B cell (primary cell): ENCODE measurements around the gene SPN. TPM values are rescaled to one million over a fixed set of nuclear protein-coding genes. Genes with fewer than 3 reads are reported as not detected.

Experiments used
- ATAC-seq: fragments of 200-7000 bp; cut with Tn5 transposase; one replicate; pipeline ENCODE4 v1.10.0; 2021; ENCODE audit warnings: low read depth, mild to moderate bottlenecking, moderate number of reproducible peaks, moderate library complexity
- CTCF ChIA-PET: fragments of 350-600 bp; sonication (Branson Sonifier 250); formaldehyde crosslinking; loops from one replicate; lab custom pipeline; 2021; ENCODE audit warnings: antibody characterized with exemption, inconsistent platforms; lab: Charles Lee
- POLR2A ChIA-PET: fragments of 350-600 bp; sonication (Branson Sonifier 250); formaldehyde crosslinking; loops from one replicate; lab custom pipeline; 2021; ENCODE audit warnings: antibody characterized with exemption; lab: Charles Lee
- DNase-seq: peaks from one replicate; pipeline ENCODE4 v3.0.0; 2013
- H2AFZ ChIP-seq: 2 replicates; pipeline ENCODE4 v1.6.1; 2012; ENCODE audit warnings: mild to moderate bottlenecking, low read depth, low read length; ENCODE audit not compliant: insufficient read depth, poor library complexity, severe bottlenecking
- H3K27ac ChIP-seq, 2 donors: 1 replicate in 1 of 2; 2 replicates in 1 of 2; pipeline ENCODE4 v1.5.1; 2012 to 2013; ENCODE audit warnings: low read length in 2 of 2, mild to moderate bottlenecking in 2 of 2, moderate library complexity in 1 of 2
- H3K27me3 ChIP-seq, 4 experiments: fragments of 200-600 bp in 1 of 4; sonication (generic) in 1 of 4; replicated peaks in 1 of 4; 1 replicate in 2 of 4; 2 replicates in 2 of 4; pipeline versions ENCODE4 v1.6.1 to v1.7.0; 2013 to 2016; ENCODE audit warnings: low read length in 3 of 4, mild to moderate bottlenecking in 2 of 4, mixed read lengths in 1 of 4, moderate library complexity in 1 of 4; ENCODE audit not compliant: insufficient read depth in 4 of 4, control insufficient read depth in 3 of 4; ENCODE audit errors: control extremely low read depth in 1 of 4
- H3K36me3 ChIP-seq, 2 experiments: replicated peaks in 1 of 2; 1 replicate in 1 of 2; 2 replicates in 1 of 2; pipeline versions ENCODE4 v1.6.1 to v1.7.1; 2013; ENCODE audit warnings: low read length in 1 of 2; ENCODE audit not compliant: insufficient read depth in 2 of 2, control insufficient read depth in 1 of 2; ENCODE audit errors: control extremely low read depth in 1 of 2, extremely low read depth in 1 of 2
- H3K4me1 ChIP-seq, 2 donors: fragments of 200-600 bp in 1 of 2; sonication (generic) in 1 of 2; 1 replicate in 1 of 2; 2 replicates in 1 of 2; pipeline versions ENCODE4 v1.5.1 to v1.6.1; 2013 to 2017; ENCODE audit warnings: low read length in 2 of 2; ENCODE audit not compliant: control insufficient read depth in 2 of 2, insufficient read depth in 2 of 2
- H3K4me2 ChIP-seq: replicated peaks from 2 replicates; pipeline ENCODE3; 2012; ENCODE audit warnings: mild to moderate bottlenecking, low read depth, low read length; ENCODE audit not compliant: poor library complexity, severe bottlenecking
- H3K4me3 ChIP-seq, 5 experiments: fragments of 200-600 bp in 1 of 5; sonication (generic) in 1 of 5; 1 replicate in 3 of 5; 2 replicates in 2 of 5; pipeline versions ENCODE4 v1.5.1 to v1.7.0; 2011 to 2016; ENCODE audit warnings: low read length in 4 of 5, mild to moderate bottlenecking in 4 of 5, low read depth in 2 of 5, control low read depth in 1 of 5, moderate library complexity in 1 of 5; ENCODE audit not compliant: insufficient read depth in 1 of 5; ENCODE audit errors: control extremely low read depth in 1 of 5, extremely low read depth in 1 of 5
- H3K79me2 ChIP-seq: fragments of 200-600 bp; sonication (generic); one replicate; pipeline ENCODE4 v1.6.0; 2016; ENCODE audit warnings: low read length; ENCODE audit not compliant: control insufficient read depth, insufficient read depth
- H3K9ac ChIP-seq: fragments of 200-600 bp; sonication (generic); 2 replicates; pipeline ENCODE4 v1.6.1; 2017; ENCODE audit warnings: mild to moderate bottlenecking, low read length, moderate library complexity
- H3K9me3 ChIP-seq, 3 donors: one replicate each; pipeline versions ENCODE4 v1.6.1 to v1.7.1; 2013; ENCODE audit warnings: low read length in 2 of 3; ENCODE audit not compliant: control insufficient read depth in 2 of 3, insufficient read depth in 1 of 3; ENCODE audit errors: control extremely low read depth in 1 of 3
- H4K20me1 ChIP-seq: 2 replicates; pipeline ENCODE4 v1.6.0; 2012; ENCODE audit warnings: mild to moderate bottlenecking, low read length; ENCODE audit not compliant: insufficient read depth, control insufficient read depth, poor library complexity, severe bottlenecking
- H3K27ac Mint-ChIP-seq: one replicate; pipeline ENCODE4 v1.8.0; 2021; ENCODE audit warnings: mixed read lengths
- H3K27me3 Mint-ChIP-seq: one replicate; pipeline ENCODE4 v1.8.0; 2021; ENCODE audit warnings: mixed read lengths
- H3K4me1 Mint-ChIP-seq: one replicate; pipeline ENCODE4 v1.8.0; 2021; ENCODE audit warnings: mixed read lengths
- H3K4me3 Mint-ChIP-seq: one replicate; pipeline ENCODE4 v1.8.0; 2021; ENCODE audit warnings: mixed read lengths
- H3K9me3 Mint-ChIP-seq: one replicate; pipeline ENCODE4 v1.8.0; 2022; ENCODE audit warnings: mixed read lengths; ENCODE audit not compliant: insufficient read depth
- CTCF ChIP-seq: fragments of 200-600 bp; IDR thresholded peaks from one replicate; pipeline ENCODE4 v1.8.0; 2022; ENCODE audit warnings: antibody characterized with exemption, mild to moderate bottlenecking
- EZH2 ChIP-seq: IDR thresholded peaks from 2 replicates; pipeline ENCODE4 v1.6.1; 2012; ENCODE audit warnings: borderline replicate concordance, low read depth, mild to moderate bottlenecking, moderate library complexity, low read length; ENCODE audit not compliant: insufficient read depth, poor library complexity, severe bottlenecking
- WGBS: methylation state at CpG from one replicate; pipeline ENCODE4 v1.1.5; 2013; ENCODE audit warnings: missing lambda C conversion rate; ENCODE audit not compliant: insufficient coverage; 5-methylcytosine and 5-hydroxymethylcytosine counted together
- intact Hi-C: fragments of 100-400 bp; cut with micrococcal nuclease; formaldehyde crosslinking; loops from one replicate; pipeline ENCODE4 v1.10.0; 2022
- polyA plus RNA-seq: library from polyadenylated mRNA; depleted of rRNA; stranded (reverse); fragments of >200 nt; gene quantifications from 2 replicates; pipeline ENCODE4 v1.2.3, GENCODE V29; 2012
- total RNA-seq, 2 donors: library from RNA; stranded (reverse); fragments of 120-200 nt in 1 of 2; gene quantifications; 1 replicate in 1 of 2; 2 replicates in 1 of 2; pipeline versions ENCODE4 v1.2.3 to v1.2.4, GENCODE V29; 2013 to 2022

The SPN gene
- total and polyA plus RNA-seq, 2 donors (not counting 1 experiment from before 2014, with no cell fraction given), result 1.1 to 1.9 TPM

- Histone ChIP-seq H3K9ac (no peak overlapping the region), H3K27ac (no peak overlapping the region), H3K4me1 (peaks cover 11 to 12% of the 10 kb centered on the region in 2 donors), H3K79me2 (no peaks in the 10 kb centered on the region), H3K4me2 (no peak overlapping the region), H2AFZ (no peak overlapping the region), H3K4me3 (no peak overlapping the region), H3K36me3 (no peaks in the 10 kb centered on the region), H4K20me1 (no peaks in the 10 kb centered on the region), H3K9me3 (no peaks in the 10 kb centered on the region), H3K27me3 (no peaks in the 10 kb centered on the region)
- H3K9me3 Mint-ChIP-seq, result no peaks in the 10 kb centered on the region
- intact Hi-C loops, result no loop called here
- TF ChIP-seq CTCF, result no peak
- no peak for TF ChIP-seq EZH2
- CTCF ChIA-PET, result interaction anchor here (0.6 to 1.6 kb wide), 3 partner anchors 9 to 23 kb away, joined by 3 to 5 read pairs (median 4); no protein-coding TSS in a partner anchor
- WGBS, result no CpG with 5 or more reads among the region's 2 CpGs
- no peak overlapping the region for H3K4me3 Mint-ChIP-seq
- DNase-seq (no peak), ATAC-seq (no peak)
- POLR2A ChIA-PET, result no interaction called here
- peaks cover 3% of the 10 kb centered on the region for H3K27me3 Mint-ChIP-seq
- peaks cover 14% of the 10 kb centered on the region for H3K4me1 Mint-ChIP-seq
- no peak overlapping the region for H3K27ac Mint-ChIP-seq
Measured at GRCh38 chr16:29714396-29714795, 51.3 kb downstream of the SPN start.

DNA sequence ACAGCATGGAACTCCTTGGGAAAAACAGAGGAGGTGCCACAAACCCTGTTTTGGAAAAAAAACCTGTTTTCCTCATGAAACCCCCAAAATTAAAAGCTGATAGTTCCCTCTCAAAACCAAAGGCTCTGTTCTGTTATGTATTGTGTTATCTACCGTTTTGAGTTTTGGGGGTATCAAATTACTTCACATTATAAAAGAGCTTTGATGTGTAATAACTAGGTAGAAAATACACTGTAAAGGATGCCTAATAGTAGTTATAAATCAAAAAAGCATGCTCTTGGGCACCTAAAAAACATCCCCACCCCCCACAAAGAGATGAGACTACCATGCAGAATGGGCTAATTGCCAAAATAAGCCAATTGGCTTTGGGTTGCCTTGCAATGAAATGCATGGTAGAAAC lies 51.9 kb downstream of the SPN start:
- CTCF ChIA-PET, result interaction anchor here (0.6 to 1.6 kb wide), 4 partner anchors 8 to 23 kb away, joined by 3 to 5 read pairs (median 4); no protein-coding TSS in a partner anchor
- Mint-ChIP-seq H3K4me1 (peaks cover 9% of the 10 kb centered on the region), H3K9me3 (no peaks in the 10 kb centered on the region), H3K27me3 (peaks cover 3% of the 10 kb centered on the region), H3K27ac (no peak overlapping the region), H3K4me3 (no peak overlapping the region)
- WGBS, result no CpG with 5 or more reads among the region's 1 CpG
- no peak for ATAC-seq
- Histone ChIP-seq H3K79me2 (no peaks in the 10 kb centered on the region), H3K4me1 (peaks cover 9 to 10% of the 10 kb centered on the region in 2 donors), H3K27me3 (no peaks in the 10 kb centered on the region), H3K36me3 (no peaks in the 10 kb centered on the region), H3K27ac (no peak overlapping the region), H3K9me3 (no peaks in the 10 kb centered on the region), H3K4me2 (no peak overlapping the region), H4K20me1 (no peaks in the 10 kb centered on the region), H3K4me3 (no peak overlapping the region), H3K9ac (no peak overlapping the region), H2AFZ (no peak overlapping the region)
- intact Hi-C loops, result no loop called here
- no peak for DNase-seq
- POLR2A ChIA-PET, result no interaction called here
- TF ChIP-seq CTCF, result no peak
- no peak for TF ChIP-seq EZH2
